HS-27A (cell line): Measurements from ENCODE around the gene SLC66A3.

Experiments used
- DNase-seq: peaks from one replicate; pipeline ENCODE4 v3.0.0-alpha.2; 2012; ENCODE audit warnings: low read depth, missing footprints

The SLC66A3 gene

DNA sequence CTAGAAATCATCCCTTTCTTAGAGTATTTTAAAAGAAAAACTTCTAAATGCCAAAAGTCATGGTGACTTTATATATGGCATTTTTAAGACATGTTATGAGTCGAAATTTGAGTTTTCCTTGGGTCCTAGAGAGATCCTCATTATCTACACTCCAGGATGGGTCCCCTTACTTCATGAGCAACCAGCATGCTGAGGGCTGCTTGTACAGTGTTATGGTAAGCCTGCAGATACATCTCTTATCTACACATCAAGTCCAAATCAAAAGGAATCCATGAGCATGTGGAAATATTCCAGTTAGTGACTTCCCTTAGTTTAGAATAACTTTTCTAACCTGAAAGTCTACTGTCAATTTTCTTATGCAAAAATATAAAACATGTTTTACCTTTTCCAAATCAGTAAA is 58.7 kb downstream of the SLC66A3 start:
- no peak for DNase-seq

GRCh38 chr2:11214770-11215169 is 59.5 kb downstream of the SLC66A3 start:
- DNase-seq, result no peak

DNA sequence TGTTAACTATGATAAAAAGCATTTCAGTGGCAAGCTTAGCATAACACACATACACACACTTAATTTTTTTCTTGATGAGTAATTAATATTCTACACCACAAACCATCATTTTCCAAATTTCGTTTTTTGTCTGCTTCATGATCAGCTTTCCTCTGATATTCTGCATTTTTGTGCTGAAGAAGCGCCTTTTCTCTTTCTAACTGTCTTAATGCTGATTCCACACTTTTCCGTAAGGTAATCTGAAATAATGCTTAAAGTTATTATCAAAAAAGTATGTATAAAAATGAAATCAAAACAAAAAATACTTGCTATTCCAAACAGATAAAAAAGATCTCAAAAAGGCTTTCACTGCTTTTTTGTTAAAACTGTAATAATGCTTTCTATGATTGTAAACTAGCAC is 60.1 kb downstream of the SLC66A3 start:
- DNase-seq, result no peak

DNA sequence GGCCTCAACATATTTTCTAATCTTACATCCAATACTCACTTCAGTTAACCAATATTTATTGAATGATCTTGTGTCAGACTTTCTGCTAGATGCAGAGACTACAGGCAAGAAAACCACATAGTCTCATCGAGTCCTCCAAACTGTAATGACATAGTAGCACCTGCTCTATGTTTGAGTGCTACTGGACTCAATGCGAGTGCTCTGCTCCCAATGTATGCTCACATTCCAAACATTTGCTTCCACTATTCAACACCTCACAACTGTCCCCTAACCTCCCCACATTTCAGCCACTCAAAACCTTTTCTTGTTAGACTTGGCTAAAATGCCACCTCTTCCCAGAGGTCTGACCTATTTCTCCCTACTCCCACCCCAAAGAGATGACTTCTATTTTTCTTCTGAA is 65.2 kb downstream of the SLC66A3 start:
- no peak for DNase-seq

- no peak for DNase-seq
Measured at GRCh38 chr2:11222845-11223244, 67.6 kb downstream of the SLC66A3 start.

- DNase-seq, result no peak
Measured at GRCh38 chr2:11224887-11225286, 69.6 kb downstream of the SLC66A3 start.

- no peak for DNase-seq
Measured at GRCh38 chr2:11227595-11227994, 72.3 kb downstream of the SLC66A3 start.
